Muscle of leg (tissue), 11 donors: ENCODE results near the gene KDM4B. TPM values are rescaled to one million over a fixed set of nuclear protein-coding genes. Genes with fewer than 3 reads are reported as not detected.

ENCODE experiments used
- DNase-seq: peaks from one replicate; pipeline ENCODE4 v3.0.0; 2013
- H3K27ac ChIP-seq: one replicate; pipeline ENCODE4 v1.5.1; 2013; ENCODE audit warnings: mild to moderate bottlenecking, low read length, control low read depth
- H3K27me3 ChIP-seq: one replicate; pipeline ENCODE4 v1.6.1; 2013; ENCODE audit warnings: low read length; ENCODE audit not compliant: control insufficient read depth, insufficient read depth
- H3K36me3 ChIP-seq: one replicate; pipeline ENCODE4 v1.6.1; 2013; ENCODE audit warnings: low read length; ENCODE audit not compliant: control insufficient read depth, insufficient read depth
- H3K4me1 ChIP-seq: one replicate; pipeline ENCODE4 v1.6.1; 2013; ENCODE audit warnings: low read length; ENCODE audit not compliant: control insufficient read depth, insufficient read depth
- H3K4me3 ChIP-seq: one replicate; pipeline ENCODE4 v1.5.1; 2013; ENCODE audit warnings: low read length, control low read depth
- H3K9me3 ChIP-seq: replicated peaks from 2 replicates; pipeline ENCODE4 v1.6.1; 2013; ENCODE audit warnings: low read depth, low read length; ENCODE audit not compliant: control insufficient read depth
- WGBS: methylation state at CpG from one replicate; pipeline ENCODE4 v1.1.5; 2013; ENCODE audit warnings: missing lambda C conversion rate; ENCODE audit not compliant: insufficient coverage; 5-methylcytosine and 5-hydroxymethylcytosine counted together
- polyA plus RNA-seq, 8 donors: library from polyadenylated mRNA; unstranded; fragments of 120-200 nt; gene quantifications; one replicate each; pipeline versions ENCODE4 v1.2.1 to v1.2.3, GENCODE V29; 2013; ENCODE audit warnings: inconsistent platforms in 1 of 8, low replicate concordance in 1 of 8; ENCODE audit not compliant: insufficient read length in 8 of 8, insufficient read depth in 1 of 8
- total RNA-seq: library from RNA; stranded (reverse); fragments of 120-200 nt; gene quantifications from one replicate; pipeline ENCODE4 v1.2.4, GENCODE V29; 2013

Gene KDM4B
- total and polyA plus RNA-seq, 9 donors, result 8.1 to 22.3 (median 21.1) TPM

GRCh38 chr19:5067678-5068077, 98.8 kb downstream of the KDM4B start:
- Histone ChIP-seq H3K27ac (no peak overlapping the region), H3K4me3 (no peak overlapping the region), H3K9me3 (peaks cover 3% of the 10 kb centered on the region), H3K36me3 (peaks cover 47% of the 10 kb centered on the region), H3K27me3 (no peaks in the 10 kb centered on the region), H3K4me1 (peaks cover 22% of the 10 kb centered on the region)
- no peak for DNase-seq
- 49% methylated on average over 11 of the region's 12 CpGs for WGBS

GRCh38 chr19:5068233-5069072, 99.5 kb downstream of the KDM4B start:
- Histone ChIP-seq H3K27ac (no peak overlapping the region), H3K27me3 (no peaks in the 10 kb centered on the region), H3K4me1 (peaks cover 22% of the 10 kb centered on the region), H3K9me3 (no peaks in the 10 kb centered on the region), H3K4me3 (no peak overlapping the region), H3K36me3 (peaks cover 46% of the 10 kb centered on the region)
- 73% methylated on average over 28 of the region's 39 CpGs for WGBS
- DNase-seq, result no peak

GRCh38 chr19:5070331-5070730, 101.4 kb downstream of the KDM4B start:
- Histone ChIP-seq H3K9me3 (no peaks in the 10 kb centered on the region), H3K36me3 (peaks cover 43% of the 10 kb centered on the region), H3K27me3 (no peaks in the 10 kb centered on the region), H3K4me3 (no peak overlapping the region), H3K27ac (no peak overlapping the region), H3K4me1 (peaks cover 27% of the 10 kb centered on the region)
- WGBS, result 81% methylated on average over 14 of the region's 17 CpGs
- no peak for DNase-seq

GRCh38 chr19:5070930-5071329, 102.0 kb downstream of the KDM4B start:
- H3K27me3 ChIP-seq, result no peaks in the 10 kb centered on the region
- DNase-seq, result no peak
- peaks cover 37% of the 10 kb centered on the region for H3K36me3 ChIP-seq
- H3K27ac ChIP-seq, result no peak overlapping the region
- H3K4me3 ChIP-seq, result no peak overlapping the region
- WGBS, result 92% methylated on average over 12 of the region's 19 CpGs
- no peaks in the 10 kb centered on the region for H3K9me3 ChIP-seq
- H3K4me1 ChIP-seq, result peaks cover 27% of the 10 kb centered on the region

GRCh38 chr19:5071579-5071978, 102.7 kb downstream of the KDM4B start:
- no peak for DNase-seq
- Histone ChIP-seq H3K27ac (no peak overlapping the region), H3K27me3 (no peaks in the 10 kb centered on the region), H3K4me3 (no peak overlapping the region), H3K4me1 (peaks cover 27% of the 10 kb centered on the region), H3K9me3 (no peaks in the 10 kb centered on the region), H3K36me3 (peaks cover 32% of the 10 kb centered on the region)
- WGBS, result 71% methylated on average over 5 of the region's 8 CpGs

- Histone ChIP-seq H3K27me3 (no peaks in the 10 kb centered on the region), H3K27ac (no peak overlapping the region), H3K4me3 (no peak overlapping the region), H3K9me3 (no peaks in the 10 kb centered on the region), H3K4me1 (peaks cover 26% of the 10 kb centered on the region), H3K36me3 (peaks cover 36% of the 10 kb centered on the region)
- DNase-seq, result no peak
- 42% methylated on average over 6 of the region's 11 CpGs for WGBS
Observed at GRCh38 chr19:5072115-5072514, 103.2 kb downstream of the KDM4B start.

- 84% methylated on average over 8 of the region's 8 CpGs for WGBS
Observed at GRCh38 chr19:5073153-5073844, 104.4 kb downstream of the KDM4B start.

GRCh38 chr19:5074407-5074806, 105.5 kb downstream of the KDM4B start:
- Histone ChIP-seq H3K4me1 (peaks cover 20% of the 10 kb centered on the region), H3K4me3 (no peak overlapping the region), H3K9me3 (no peaks in the 10 kb centered on the region), H3K27me3 (no peaks in the 10 kb centered on the region), H3K36me3 (peaks cover 54% of the 10 kb centered on the region), H3K27ac (no peak overlapping the region)
- DNase-seq, result no peak
- 78% methylated on average over 15 of the region's 20 CpGs for WGBS

More at GRCh38 chr19:5073153-5073844, 104.4 kb downstream of the KDM4B start:
- Histone ChIP-seq H3K9me3 (no peaks in the 10 kb centered on the region), H3K27me3 (no peaks in the 10 kb centered on the region), H3K4me1 (peaks cover 20% of the 10 kb centered on the region), H3K36me3 (peaks cover 47% of the 10 kb centered on the region), H3K4me3 (no peak overlapping the region), H3K27ac (no peak overlapping the region)
- DNase-seq, result no peak

- H3K4me1 ChIP-seq, result peaks cover 20% of the 10 kb centered on the region
- peaks cover 58% of the 10 kb centered on the region for H3K36me3 ChIP-seq
Observed at GRCh38 chr19:5074830-5075394, 106.0 kb downstream of the KDM4B start.

GRCh38 chr19:5075597-5075996, 106.7 kb downstream of the KDM4B start:
- Histone ChIP-seq H3K4me1 (peaks cover 20% of the 10 kb centered on the region), H3K27ac (no peak overlapping the region), H3K9me3 (no peaks in the 10 kb centered on the region), H3K27me3 (no peaks in the 10 kb centered on the region), H3K4me3 (no peak overlapping the region), H3K36me3 (peaks cover 64% of the 10 kb centered on the region)
- DNase-seq, result no peak
- 78% methylated on average over 9 of the region's 13 CpGs for WGBS

More at GRCh38 chr19:5074830-5075394, 106.0 kb downstream of the KDM4B start:
- WGBS, result 76% methylated on average over 9 of the region's 27 CpGs
- no peak for DNase-seq
- Histone ChIP-seq H3K27me3 (no peaks in the 10 kb centered on the region), H3K4me3 (no peak overlapping the region), H3K9me3 (no peaks in the 10 kb centered on the region), H3K27ac (no peak overlapping the region)
